ENCODE results near the gene PRAMEF7.
"Not testable (repeated sequence)": the region's sequence is repeated elsewhere in the genome, so short reads cannot be mapped to it uniquely, and the experiment has no call there.

PRAMEF7 gene

GRCh38 chr1:12916310-12916709 lies at the start of gene PRAMEF7:
PRAMEF7 (plus strand) TSS chr1:12916610; CDS start chr1:12917693, 1,083 bp downstream.
- in situ Hi-C loops (cut with HindIII; ENCODE audit: low sequenced_read_pairs); DNase-seq (ENCODE audit: low read depth, low spot score); H3K4me3 ChIP-seq (ENCODE audit: low read depth, low read length): not testable (repeated sequence)

GRCh38 chr1:12878453-12878852 lies 38.0 kb upstream of the PRAMEF7 start:
- in situ Hi-C loops (cut with HindIII; ENCODE audit: low sequenced_read_pairs); H3K4me3 ChIP-seq (ENCODE audit: low read depth, low read length); DNase-seq (ENCODE audit: low read depth, low spot score): not testable (repeated sequence)

- DNase-seq (ENCODE audit: low read depth, low spot score); H3K4me3 ChIP-seq (ENCODE audit: low read depth, low read length); in situ Hi-C loops (cut with HindIII; ENCODE audit: low sequenced_read_pairs): not testable (repeated sequence)
Observed at GRCh38 chr1:12886101-12886500, 30.3 kb upstream of the PRAMEF7 start, which contains the start of gene PRAMEF4. PRAMEF4 (minus strand) TSS chr1:12886201; CDS start chr1:12883394, 2,807 bp downstream.

GRCh38 chr1:12898170-12898569 lies 18.2 kb upstream of the PRAMEF7 start, which contains the start of gene PRAMEF10:
PRAMEF10 (minus strand) TSS chr1:12898270; CDS start chr1:12895847, 2,423 bp downstream.
- in situ Hi-C loops (cut with HindIII; ENCODE audit: low sequenced_read_pairs); DNase-seq (ENCODE audit: low read depth, low spot score); H3K4me3 ChIP-seq (ENCODE audit: low read depth, low read length): not testable (repeated sequence)

- H3K4me3 ChIP-seq (ENCODE audit: low read depth, low read length); DNase-seq (ENCODE audit: low read depth, low spot score); in situ Hi-C loops (cut with HindIII; ENCODE audit: low sequenced_read_pairs): not testable (repeated sequence)
Observed at GRCh38 chr1:12899186-12899585, 17.2 kb upstream of the PRAMEF7 start.

- H3K4me3 ChIP-seq (ENCODE audit: low read depth, low read length); in situ Hi-C loops (cut with HindIII; ENCODE audit: low sequenced_read_pairs); DNase-seq (ENCODE audit: low read depth, low spot score): not testable (repeated sequence)
Observed at GRCh38 chr1:12903793-12904572, 12.4 kb upstream of the PRAMEF7 start.

- in situ Hi-C loops (cut with HindIII; ENCODE audit: low sequenced_read_pairs); DNase-seq (ENCODE audit: low read depth, low spot score); H3K4me3 ChIP-seq (ENCODE audit: low read depth, low read length): not testable (repeated sequence)
Observed at GRCh38 chr1:12921749-12922148, 5.3 kb downstream of the PRAMEF7 start.

- in situ Hi-C loops (cut with HindIII; ENCODE audit: low sequenced_read_pairs); H3K4me3 ChIP-seq (ENCODE audit: low read depth, low read length); DNase-seq (ENCODE audit: low read depth, low spot score): not testable (repeated sequence)
Observed at GRCh38 chr1:12924368-12924767, 8.0 kb downstream of the PRAMEF7 start.

- DNase-seq (ENCODE audit: low read depth, low spot score); H3K4me3 ChIP-seq (ENCODE audit: low read depth, low read length); in situ Hi-C loops (cut with HindIII; ENCODE audit: low sequenced_read_pairs): not testable (repeated sequence)
Observed at GRCh38 chr1:12947480-12947879, 31.1 kb downstream of the PRAMEF7 start, which contains the start of gene PRAMEF6. PRAMEF6 (minus strand) TSS chr1:12947580; CDS start chr1:12942518, 5,062 bp downstream.
